WTC11 (cell line): Measurements from ENCODE around the gene RSPRY1. TPM values are rescaled to one million over a fixed set of nuclear protein-coding genes. Genes with fewer than 3 reads are reported as not detected.
A peak's percentile ranks its signal among the peaks of the same experiment; 100 is the strongest.
"Not testable (repeated sequence)": the region's sequence is repeated elsewhere in the genome, so short reads cannot be mapped to it uniquely, and the experiment has no call there.

Source experiments
- ATAC-seq: fragments of 200-7000 bp; cut with Tn5 transposase; 2 replicates; pipeline ENCODE4 v1.10.0; 2021; ENCODE audit warnings: mild to moderate bottlenecking, moderate library complexity
- CTCF ChIA-PET: fragments of 300-600 bp; sonication (Branson Sonifier 250); formaldehyde crosslinking; loops from one replicate; lab custom pipeline; 2021; ENCODE audit warnings: antibody characterized with exemption; lab: Charles Lee
- POLR2A ChIA-PET: fragments of 350-600 bp; sonication (Branson Sonifier 250); formaldehyde crosslinking; loops from one replicate; lab custom pipeline; 2021; ENCODE audit warnings: antibody characterized with exemption; lab: Charles Lee
- DNase-seq: peaks from one replicate; pipeline ENCODE4 v3.0.0; 2021; ENCODE audit warnings: low spot score
- H3K27ac Mint-ChIP-seq: 2 replicates; pipeline ENCODE4 v1.8.0; 2021; ENCODE audit warnings: mixed read lengths
- H3K27me3 Mint-ChIP-seq: 2 replicates; pipeline ENCODE4 v1.8.0; 2021; ENCODE audit warnings: low read depth, mild to moderate bottlenecking, moderate library complexity, mixed read lengths
- H3K36me3 Mint-ChIP-seq: 2 replicates; pipeline ENCODE4 v1.8.0; 2021; ENCODE audit warnings: mixed read lengths
- H3K4me1 Mint-ChIP-seq: 2 replicates; pipeline ENCODE4 v1.8.0; 2022; ENCODE audit warnings: mixed read lengths
- H3K4me3 Mint-ChIP-seq: 2 replicates; pipeline ENCODE4 v1.8.0; 2021; ENCODE audit warnings: mild to moderate bottlenecking, moderate library complexity, mixed read lengths
- H3K9me3 Mint-ChIP-seq: 2 replicates; pipeline ENCODE4 v1.8.0; 2021; ENCODE audit warnings: mixed read lengths
- CBFB ChIP-seq: sonication (generic); formaldehyde crosslinking; IDR thresholded peaks from 2 replicates; pipeline ENCODE4 v1.8.1; 2022; ENCODE audit warnings: mild to moderate bottlenecking, low read depth, missing genetic modification reagents
- E2F1 ChIP-seq: sonication (generic); formaldehyde crosslinking; IDR thresholded peaks from 2 replicates; pipeline ENCODE4 v1.8.0; 2022; ENCODE audit warnings: mild to moderate bottlenecking, missing genetic modification reagents
- ERG ChIP-seq: fragments of 250-450 bp; sonication (Bioruptor Pico); IDR thresholded peaks from 2 replicates; pipeline ENCODE4 v1.8.0; 2021; ENCODE audit warnings: mild to moderate bottlenecking
- FOXJ3 ChIP-seq: sonication (generic); formaldehyde crosslinking; IDR thresholded peaks from 2 replicates; pipeline ENCODE4 v1.9.0; 2021; ENCODE audit warnings: missing genetic modification reagents, mild to moderate bottlenecking, borderline replicate concordance
- FOXP1 ChIP-seq: sonication (generic); formaldehyde crosslinking; IDR thresholded peaks from 2 replicates; pipeline ENCODE4 v1.8.0; 2022; ENCODE audit warnings: missing genetic modification reagents, mild to moderate bottlenecking, moderate library complexity, borderline replicate concordance
- GTF2I ChIP-seq: fragments of 250-450 bp; sonication (Bioruptor Pico); conservative IDR thresholded peaks from 2 replicates; pipeline ENCODE4 v1.4.0; 2021; ENCODE audit warnings: mild to moderate bottlenecking
- HMGXB4 ChIP-seq: sonication (generic); formaldehyde crosslinking; IDR thresholded peaks from 2 replicates; pipeline ENCODE4 v1.8.1; 2023; ENCODE audit warnings: mild to moderate bottlenecking, moderate library complexity, missing genetic modification reagents
- JAZF1 ChIP-seq: fragments of 250-450 bp; sonication (Bioruptor Pico); IDR thresholded peaks from 2 replicates; pipeline ENCODE4 v1.9.0; 2021; ENCODE audit warnings: moderate library complexity, mild to moderate bottlenecking, inconsistent platforms
- JUN ChIP-seq: sonication (generic); formaldehyde crosslinking; IDR thresholded peaks from 2 replicates; pipeline ENCODE4 v1.8.0; 2023; ENCODE audit warnings: mild to moderate bottlenecking, missing genetic modification reagents
- MXD4 ChIP-seq: fragments of 250-450 bp; sonication (Bioruptor Pico); IDR thresholded peaks from 2 replicates; pipeline ENCODE4 v1.8.0; 2021; ENCODE audit warnings: mild to moderate bottlenecking, moderate library complexity, borderline replicate concordance
- MYBL2 ChIP-seq: sonication (generic); formaldehyde crosslinking; IDR thresholded peaks from 2 replicates; pipeline ENCODE4 v1.8.1; 2023; ENCODE audit warnings: mild to moderate bottlenecking, moderate library complexity, missing genetic modification reagents
- NFATC4 ChIP-seq: fragments of 250-450 bp; sonication (Bioruptor Pico); IDR thresholded peaks from 2 replicates; pipeline ENCODE4 v1.9.0; 2021; ENCODE audit warnings: mild to moderate bottlenecking
- NFE2L1 ChIP-seq: sonication (generic); formaldehyde crosslinking; IDR thresholded peaks from 2 replicates; pipeline ENCODE4 v1.8.1; 2023; ENCODE audit warnings: missing genetic modification reagents
- PREB ChIP-seq: sonication (generic); formaldehyde crosslinking; IDR thresholded peaks from 2 replicates; pipeline ENCODE4 v1.8.1; 2022; ENCODE audit warnings: mild to moderate bottlenecking, missing genetic modification reagents, moderate library complexity, borderline replicate concordance
- SP1 ChIP-seq: sonication (generic); formaldehyde crosslinking; conservative IDR thresholded peaks from 2 replicates; pipeline ENCODE4 v1.8.1; 2022; ENCODE audit warnings: missing genetic modification reagents
- TEAD1 ChIP-seq: sonication (generic); formaldehyde crosslinking; IDR thresholded peaks from 2 replicates; pipeline ENCODE4 v1.8.0; 2022; ENCODE audit warnings: mild to moderate bottlenecking, missing genetic modification reagents
- TP53 ChIP-seq: sonication (generic); formaldehyde crosslinking; IDR thresholded peaks from 2 replicates; pipeline ENCODE4 v1.8.1; 2023; ENCODE audit warnings: mild to moderate bottlenecking, missing genetic modification reagents
- ZNF121 ChIP-seq: sonication (generic); formaldehyde crosslinking; IDR thresholded peaks from 2 replicates; pipeline ENCODE4 v1.8.0; 2023; ENCODE audit warnings: missing genetic modification reagents
- ZNF219 ChIP-seq: sonication (generic); formaldehyde crosslinking; IDR thresholded peaks from 2 replicates; pipeline ENCODE4 v1.8.0; 2023; ENCODE audit warnings: missing genetic modification reagents, mild to moderate bottlenecking, borderline replicate concordance
- ZNF232 ChIP-seq: sonication (generic); formaldehyde crosslinking; IDR thresholded peaks from 2 replicates; pipeline ENCODE4 v1.8.0; 2022; ENCODE audit warnings: mild to moderate bottlenecking, missing genetic modification reagents
- ZNF263 ChIP-seq: sonication (generic); formaldehyde crosslinking; IDR thresholded peaks from 2 replicates; pipeline ENCODE4 v1.8.1; 2022; ENCODE audit warnings: low read depth, mild to moderate bottlenecking, moderate library complexity, missing genetic modification reagents
- ZNF423 ChIP-seq: fragments of 250-450 bp; sonication (Bioruptor Pico); IDR thresholded peaks from 2 replicates; pipeline ENCODE4 v2.1.2; 2022; ENCODE audit warnings: mild to moderate bottlenecking, moderate library complexity
- total RNA-seq: library from RNA; stranded (reverse); gene quantifications from 3 replicates; pipeline ENCODE4 v1.2.3, GENCODE V29; 2021
- TF ChIP-seq, protein P1 (sequence below): sonication (generic); formaldehyde crosslinking; IDR thresholded peaks from 2 replicates; pipeline ENCODE4 v1.8.1; 2022; ENCODE audit warnings: mild to moderate bottlenecking, moderate library complexity, missing genetic modification reagents

Gene RSPRY1
- total RNA-seq, 1 experiment from 2014 or later: 26.8 TPM

- DNase-seq (no peak), ATAC-seq (no peak)
- peaks cover 17% of the 10 kb centered on the region for H3K4me1 Mint-ChIP-seq
- no peak overlapping the region for H3K27ac Mint-ChIP-seq
- H3K4me3 Mint-ChIP-seq: no peak overlapping the region
- TF ChIP-seq TEAD1 (CRISPR knock-in tag): no peak
- no peak for TF ChIP-seq PREB (CRISPR knock-in tag)
- no peak for TF ChIP-seq ERG (CRISPR knock-in tag)
- TF ChIP-seq SP1 (CRISPR knock-in tag): no peak
- TF ChIP-seq GTF2I (CRISPR knock-in tag): no peak
- no peak for TF ChIP-seq E2F1
- TF ChIP-seq ZNF121 (CRISPR knock-in tag): no peak
- no peak for TF ChIP-seq MXD4 (CRISPR knock-in tag)
- TF ChIP-seq ZNF263 (CRISPR knock-in tag): no peak
- no peak for TF ChIP-seq ZNF219
- TF ChIP-seq JUN (CRISPR knock-in tag): no peak
- TF ChIP-seq NFATC4 (CRISPR knock-in tag): no peak
- TF ChIP-seq CBFB (CRISPR knock-in tag): no peak
- no peak for TF ChIP-seq JAZF1 (CRISPR knock-in tag)
- no peak for TF ChIP-seq ZNF423 (CRISPR knock-in tag)
- no peak for TF ChIP-seq TP53 (CRISPR knock-in tag)
- no peaks in the 10 kb centered on the region for H3K27me3 Mint-ChIP-seq
- no peaks in the 10 kb centered on the region for H3K9me3 Mint-ChIP-seq
- ChIA-PET POLR2A (no interaction called here), CTCF (no interaction called here)
- H3K36me3 Mint-ChIP-seq: no peaks in the 10 kb centered on the region
These were observed 87.7 kb downstream of the RSPRY1 start for GRCh38 chr16:57273826-57274225.

- POLR2A ChIA-PET, DNase-seq, CTCF ChIA-PET, ATAC-seq, H3K4me3 Mint-ChIP-seq, H3K36me3 Mint-ChIP-seq, H3K9me3 Mint-ChIP-seq, H3K27ac Mint-ChIP-seq, H3K27me3 Mint-ChIP-seq: not testable (repeated sequence)
- peaks cover 16% of the 10 kb centered on the region for H3K4me1 Mint-ChIP-seq
These were observed 89.8 kb downstream of the RSPRY1 start for GRCh38 chr16:57275946-57276345.

- Mint-ChIP-seq H3K27me3 (peaks cover 2% of the 10 kb centered on the region), H3K27ac (peak overlapping the region; percentile 66; the same call in 1 of the 2 replicates), H3K4me1 (peaks cover 16% of the 10 kb centered on the region), H3K9me3 (no peaks in the 10 kb centered on the region), H3K36me3 (no peaks in the 10 kb centered on the region), H3K4me3 (no peak overlapping the region)
- no peak for ATAC-seq
- POLR2A ChIA-PET: no interaction called here
- DNase-seq: no peak
- TF ChIP-seq CBFB (CRISPR knock-in tag): no peak
- no peak for TF ChIP-seq FOXJ3 (CRISPR knock-in tag)
- no peak for TF ChIP-seq ZNF423 (CRISPR knock-in tag)
- no peak for TF ChIP-seq HMGXB4
- TF ChIP-seq FOXP1 (CRISPR knock-in tag): no peak
- no peak for TF ChIP-seq ZNF232 (CRISPR knock-in tag)
- TF ChIP-seq MYBL2 (CRISPR knock-in tag): no peak
- no peak for TF ChIP-seq NFE2L1 (CRISPR knock-in tag)
- TF ChIP-seq, protein P1, sequence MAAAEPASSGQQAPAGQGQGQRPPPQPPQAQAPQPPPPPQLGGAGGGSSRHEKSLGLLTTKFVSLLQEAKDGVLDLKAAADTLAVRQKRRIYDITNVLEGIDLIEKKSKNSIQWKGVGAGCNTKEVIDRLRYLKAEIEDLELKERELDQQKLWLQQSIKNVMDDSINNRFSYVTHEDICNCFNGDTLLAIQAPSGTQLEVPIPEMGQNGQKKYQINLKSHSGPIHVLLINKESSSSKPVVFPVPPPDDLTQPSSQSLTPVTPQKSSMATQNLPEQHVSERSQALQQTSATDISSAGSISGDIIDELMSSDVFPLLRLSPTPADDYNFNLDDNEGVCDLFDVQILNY (CRISPR knock-in tag): no peak
- CTCF ChIA-PET: no interaction called here
These were observed 90.5 kb downstream of the RSPRY1 start for GRCh38 chr16:57276596-57276995.
